NCI-H1092 (cell line): Measurements from ENCODE around the gene RIC3.
"Not testable (repeated sequence)": the region's sequence is repeated elsewhere in the genome, so short reads cannot be mapped to it uniquely, and the experiment has no call there.

Experiments used
- DNase-seq: peaks from one replicate; lab custom pipeline; 2025; lab: John Stamatoyannopoulos, UW

RIC3 gene

DNA sequence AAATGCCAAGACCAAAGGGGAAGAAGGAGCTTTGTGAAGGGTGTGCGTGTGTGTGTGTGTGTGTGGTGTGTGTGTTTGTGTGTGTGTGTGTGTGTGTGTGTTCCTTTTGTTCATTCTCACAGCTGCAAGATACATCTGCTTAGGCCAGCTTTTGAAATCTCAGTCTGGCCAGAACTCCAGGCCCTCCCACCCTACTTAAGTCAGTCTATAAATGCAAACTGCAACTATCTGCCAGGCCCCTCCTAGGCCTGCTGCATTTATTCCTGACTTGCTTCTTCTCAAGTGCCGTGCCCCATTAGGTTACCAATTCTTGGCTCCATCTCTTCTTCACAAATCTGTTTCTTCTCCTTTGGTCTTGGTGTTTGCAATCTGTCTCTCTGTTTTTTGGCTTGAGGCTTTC, 21.6 kb upstream of the RIC3 start:
- no peak for DNase-seq

DNA sequence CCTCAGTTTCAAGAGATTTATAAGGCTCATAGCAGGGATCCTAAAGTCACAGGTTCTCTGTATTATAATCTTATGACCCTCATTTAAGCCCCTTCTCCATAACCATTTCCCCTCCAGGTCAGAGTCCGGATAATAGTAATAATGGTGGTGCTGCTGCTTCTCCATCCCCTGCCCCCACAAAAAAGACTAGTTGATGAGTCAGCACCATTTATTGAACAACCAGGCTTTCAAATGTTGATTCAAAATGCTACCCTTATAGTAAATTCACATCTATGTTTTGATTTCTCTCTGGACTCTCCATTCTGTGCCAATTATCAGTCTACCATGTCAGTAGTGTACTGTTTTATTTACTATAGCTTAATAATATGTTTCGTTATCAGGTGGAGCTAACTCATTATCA, 17.6 kb upstream of the RIC3 start:
- no peak for DNase-seq

DNA sequence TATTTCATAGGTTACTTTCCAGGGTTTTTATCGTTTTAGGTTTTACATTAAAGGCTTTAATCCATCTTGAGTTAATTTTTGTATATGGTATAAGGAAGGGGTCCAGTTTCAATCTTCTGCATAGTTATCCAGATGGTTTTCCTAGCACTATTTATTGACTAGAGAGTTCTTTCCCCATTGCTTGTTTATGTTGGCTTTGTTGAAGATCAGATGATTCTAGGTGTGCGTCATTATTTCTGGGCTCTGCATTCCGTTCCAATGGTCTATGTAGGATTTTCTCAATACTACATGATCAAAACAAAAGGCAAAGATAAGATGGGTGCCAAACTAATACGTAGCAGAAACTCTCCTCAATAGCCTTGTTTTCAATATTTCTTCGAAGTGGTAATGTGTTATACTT, 14.3 kb upstream of the RIC3 start:
- no peak for DNase-seq

DNA sequence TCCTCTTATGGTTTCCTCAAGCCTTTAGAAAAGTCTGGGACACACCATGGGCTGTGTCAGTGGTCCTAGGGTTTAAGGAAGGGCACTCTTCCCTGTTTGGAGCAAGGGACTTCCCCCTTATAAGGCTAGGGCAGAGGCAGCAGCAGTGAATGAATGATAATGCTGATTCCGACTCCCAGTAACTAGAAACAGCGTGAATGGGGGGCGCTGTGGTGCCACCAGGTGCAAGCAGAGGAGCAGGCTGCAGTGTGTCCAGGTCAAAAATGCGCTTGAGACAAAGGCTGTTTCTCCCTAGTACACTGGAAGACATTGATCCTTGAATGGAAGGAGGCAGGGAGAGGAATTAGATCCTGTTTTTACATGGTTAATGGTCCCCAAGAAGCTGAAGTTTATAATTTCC, 11.6 kb upstream of the RIC3 start:
- DNase-seq, result no peak

DNA sequence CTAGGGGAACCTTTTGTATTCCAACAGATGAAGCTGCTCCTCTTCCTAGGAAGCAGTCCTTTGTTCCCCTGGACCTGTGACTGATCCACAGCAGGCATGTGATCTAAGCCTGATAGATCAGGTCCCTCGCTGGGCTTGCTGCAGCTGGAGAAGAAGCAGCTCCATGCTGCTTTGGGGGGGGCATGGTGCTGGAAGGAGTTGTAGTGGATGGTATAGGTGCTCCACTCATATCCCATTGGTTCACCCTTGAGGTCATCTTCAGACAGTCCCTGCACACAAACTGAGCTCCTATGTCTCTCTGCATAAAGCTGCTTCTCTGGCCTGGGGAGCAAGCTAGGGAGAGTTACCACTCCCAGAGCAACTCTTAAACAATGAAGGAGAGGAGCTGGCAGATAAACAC, 9.5 kb upstream of the RIC3 start:
- no peak for DNase-seq

DNA sequence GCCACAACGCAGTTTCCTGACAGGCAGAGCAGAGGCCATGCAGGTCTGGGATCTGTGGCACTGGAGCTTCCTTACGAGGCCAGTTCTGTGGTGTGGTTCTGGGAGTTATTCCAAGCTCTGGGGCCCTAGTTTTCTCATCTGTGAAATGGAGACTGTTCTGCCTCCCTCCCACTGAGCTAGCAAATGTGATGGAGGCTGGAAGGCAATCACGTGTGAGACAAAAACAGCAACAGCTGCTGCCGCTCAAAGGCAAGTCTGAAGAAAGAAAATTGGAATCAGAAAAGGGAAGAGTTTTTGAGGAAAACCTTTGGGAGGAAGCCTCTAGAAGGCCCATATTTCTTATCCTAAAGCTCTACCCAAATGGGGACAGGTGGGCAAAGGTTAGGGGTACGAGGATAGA, 8.3 kb upstream of the RIC3 start:
- DNase-seq, result no peak

DNA sequence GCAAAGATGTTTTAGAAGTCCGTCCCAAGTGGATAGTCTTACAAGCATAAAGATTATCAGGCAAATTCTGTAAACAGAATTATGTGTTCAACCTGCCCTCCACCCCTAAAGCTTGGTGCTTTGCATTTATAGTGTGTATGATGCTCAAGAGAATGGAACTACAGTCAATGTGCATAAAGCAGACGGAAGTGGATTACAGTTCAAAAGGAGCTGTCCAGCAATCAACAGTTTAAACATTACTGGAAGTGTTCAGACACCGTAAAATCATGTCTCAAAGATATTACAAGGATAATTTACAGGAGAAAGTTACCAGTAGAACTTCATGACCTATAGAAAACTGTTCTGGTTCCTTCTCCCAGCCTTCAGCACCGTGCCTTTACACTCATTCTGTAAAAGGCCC, 1.0 kb downstream of the RIC3 start:
- DNase-seq, result no peak

DNA sequence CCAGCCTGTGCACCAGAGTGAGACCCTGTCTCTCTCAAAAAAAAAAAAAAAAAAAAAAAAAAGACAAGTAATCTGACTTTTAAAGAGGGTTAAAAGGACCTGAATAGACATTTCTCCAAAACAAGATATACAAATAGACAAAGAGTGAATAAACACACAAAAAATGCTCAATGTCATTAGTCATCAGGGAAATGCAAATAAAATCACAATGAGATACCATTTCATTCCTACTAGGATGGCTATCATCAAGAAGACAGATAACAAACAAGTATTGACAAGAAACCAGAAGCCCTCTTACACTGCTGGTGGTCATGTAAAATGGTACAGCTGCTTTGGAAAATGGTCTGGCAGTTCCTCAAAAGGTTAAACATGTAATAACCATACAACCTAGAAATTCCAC, 4.1 kb downstream of the RIC3 start:
- no peak for DNase-seq

DNA sequence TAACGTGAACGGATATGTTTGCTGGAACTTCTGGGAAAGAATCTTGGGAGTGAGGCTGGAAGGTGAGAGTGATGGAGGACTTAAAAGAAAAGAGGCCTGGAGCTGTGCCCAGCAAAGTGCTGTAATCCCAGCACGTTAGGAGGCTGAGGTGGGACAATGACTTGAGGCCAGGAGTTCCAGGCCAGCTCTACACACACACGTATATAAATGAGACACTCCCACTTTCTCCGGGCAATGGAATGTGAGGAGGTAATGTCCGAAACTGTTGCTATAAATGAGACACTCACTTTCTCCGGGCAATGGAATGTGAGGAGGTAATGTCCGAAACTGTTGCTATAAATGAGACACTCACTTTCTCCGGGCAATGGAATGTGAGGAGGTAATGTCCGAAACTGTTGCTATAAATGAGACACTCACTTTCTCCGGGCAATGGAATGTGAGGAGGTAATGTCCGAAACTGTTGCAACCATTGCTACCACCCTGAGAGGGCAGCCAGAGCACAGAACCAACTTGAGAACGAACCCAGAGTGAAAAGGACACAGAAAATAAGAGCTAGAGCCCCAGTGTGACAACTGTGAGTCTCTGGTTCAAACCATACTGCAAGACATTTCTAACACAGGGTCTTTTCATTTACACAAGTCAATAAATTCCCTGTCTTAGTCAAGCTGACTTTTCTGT, 7.1 kb downstream of the RIC3 start:
- DNase-seq, result not testable (repeated sequence)

DNA sequence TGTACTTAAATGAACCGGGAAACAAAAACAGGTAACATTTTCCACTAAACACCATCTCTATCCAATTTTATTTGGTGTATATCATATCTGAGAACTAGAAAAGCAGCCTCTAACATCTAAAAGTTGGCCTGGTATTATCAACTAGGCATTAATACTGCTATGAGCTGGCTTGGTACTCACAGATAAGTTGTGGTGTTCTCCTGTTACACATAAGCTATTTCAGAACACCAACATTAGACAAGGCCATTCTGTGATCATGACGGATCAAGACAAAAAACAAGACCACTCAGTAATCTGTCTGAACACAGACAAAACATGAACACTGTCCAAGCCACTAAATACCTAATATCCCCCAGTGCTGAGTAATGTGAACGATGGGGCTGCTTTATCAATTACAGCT, 11.9 kb downstream of the RIC3 start:
- no peak for DNase-seq

DNA sequence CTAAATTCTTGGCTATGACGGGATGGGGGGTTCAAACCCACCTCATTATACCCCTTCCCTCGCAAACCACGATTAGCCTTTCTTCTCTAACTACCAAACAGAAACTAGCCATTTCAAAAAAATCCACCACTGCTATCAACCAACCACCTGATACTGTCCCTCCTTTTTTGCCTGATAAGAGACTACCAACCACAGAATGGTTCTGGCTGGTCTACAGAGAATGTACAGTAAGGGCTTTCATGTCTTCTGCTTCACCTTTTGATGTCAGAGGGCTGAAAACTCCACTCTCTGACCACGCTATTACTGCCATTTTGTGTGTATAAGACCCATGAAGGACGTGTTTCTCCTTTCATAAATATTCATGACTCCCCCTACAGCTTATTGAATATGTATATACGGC, 19.1 kb downstream of the RIC3 start:
- DNase-seq, result no peak

DNA sequence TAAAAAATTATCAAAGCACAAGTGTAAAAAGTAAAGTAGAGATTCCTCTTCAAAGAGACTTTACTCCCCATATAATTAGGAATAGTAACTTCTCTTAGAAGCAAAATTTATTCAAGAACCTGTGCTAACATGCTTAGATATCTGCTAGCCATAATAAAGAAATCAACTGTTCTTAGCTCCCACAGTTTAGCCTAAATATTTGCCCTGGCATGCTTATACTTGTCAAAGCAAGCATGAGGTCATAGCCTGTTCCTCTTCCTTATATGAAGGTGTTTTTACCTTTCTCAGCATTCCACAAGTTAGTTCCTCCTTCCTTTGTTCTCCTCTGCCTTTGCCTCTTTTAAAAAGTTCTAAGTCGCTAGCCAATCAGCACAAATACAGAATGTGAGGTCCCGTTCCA, 30.3 kb downstream of the RIC3 start:
- no peak for DNase-seq

DNA sequence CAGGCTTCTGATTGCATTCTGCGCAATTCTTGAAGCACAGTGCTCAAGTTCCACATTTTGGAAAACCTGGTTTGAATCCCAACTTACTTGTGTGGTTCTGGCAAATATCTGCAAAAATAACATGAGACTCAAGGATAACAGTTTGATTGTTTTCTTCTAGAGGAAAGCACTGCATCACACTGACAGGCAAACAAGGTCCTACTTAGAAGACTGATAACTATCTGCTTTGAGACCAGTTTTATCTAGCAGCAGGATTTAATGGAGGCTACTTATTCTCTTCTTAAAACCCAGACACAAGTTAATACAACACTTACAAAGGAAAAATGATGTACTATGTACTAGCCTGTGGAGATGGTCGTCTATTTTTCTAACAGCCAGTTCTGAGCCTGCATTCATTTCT, 41.4 kb downstream of the RIC3 start:
- no peak for DNase-seq

DNA sequence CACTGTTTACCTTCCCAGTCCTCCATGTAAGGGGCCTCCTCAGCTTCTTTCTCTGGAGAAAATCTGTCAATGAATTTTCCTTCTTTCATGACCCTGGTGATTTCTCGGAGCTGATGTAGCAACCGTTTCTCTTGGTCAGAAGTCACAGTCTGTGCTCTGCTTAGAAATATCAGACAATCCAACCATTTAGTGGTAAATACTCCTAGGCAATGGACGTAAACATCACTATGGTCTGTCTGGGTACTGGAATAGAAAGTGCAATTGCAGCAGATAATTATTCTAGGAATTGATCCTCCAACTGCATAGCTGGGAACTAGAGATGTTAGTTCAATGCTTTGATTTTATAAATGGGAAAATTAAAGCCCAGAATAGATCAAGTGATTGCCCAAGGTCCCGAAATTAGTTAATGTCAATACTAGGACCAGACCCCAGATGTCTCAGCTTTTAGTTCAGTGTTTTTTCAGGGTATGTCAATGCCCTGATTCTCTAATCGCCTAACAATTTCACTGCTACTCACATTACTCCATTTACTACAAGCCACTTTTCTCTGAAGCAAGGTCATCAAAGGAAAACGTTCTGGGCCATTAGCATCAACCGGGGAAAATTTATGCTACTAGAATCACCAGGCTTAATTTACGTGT, 42.1 kb downstream of the RIC3 start:
- DNase-seq, result no peak

DNA sequence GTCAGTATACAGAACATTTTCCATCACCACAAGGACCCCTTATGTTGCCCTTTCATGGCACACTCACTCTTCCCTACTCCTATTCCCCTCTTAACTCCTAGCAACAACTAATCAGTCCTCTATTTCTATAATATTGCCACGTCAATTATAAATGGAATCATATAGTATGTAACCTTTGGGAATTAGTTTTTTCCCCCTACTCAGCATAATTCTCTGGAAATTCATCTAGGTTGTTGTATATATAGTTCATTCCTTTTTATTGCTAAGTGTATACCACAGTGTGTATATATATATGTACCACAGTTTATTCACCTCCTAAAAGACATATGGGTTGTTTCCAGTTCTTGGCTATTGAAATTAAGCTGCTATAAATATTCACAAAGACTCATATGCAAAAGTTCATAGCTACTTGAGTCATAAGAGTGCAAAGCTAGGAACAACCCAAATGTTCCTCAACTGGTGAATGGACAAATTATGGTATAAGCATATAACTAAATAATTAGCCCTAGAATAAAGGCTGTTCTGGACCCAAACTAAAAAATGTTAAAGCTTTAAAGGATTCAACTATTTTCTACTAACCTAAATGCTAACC, 46.6 kb downstream of the RIC3 start:
- no peak for DNase-seq

DNA sequence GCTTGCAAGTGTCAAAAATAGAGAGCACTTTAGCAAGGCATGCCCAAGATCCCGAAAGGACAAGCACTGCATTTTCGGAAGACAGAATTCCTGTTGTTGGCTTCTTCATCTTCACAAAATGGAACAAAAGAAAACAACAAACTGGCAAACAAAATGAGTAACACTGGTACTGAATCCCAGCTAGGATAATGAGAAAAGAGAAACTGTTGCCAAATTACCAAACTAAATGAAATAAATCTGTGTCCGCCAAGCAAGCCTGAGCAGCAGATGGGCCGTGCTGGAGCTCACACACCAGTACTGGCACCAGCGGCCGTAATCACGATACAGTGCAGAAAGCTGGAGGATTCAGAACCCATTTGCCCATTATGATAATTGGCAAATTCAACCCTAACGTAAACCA, 57.2 kb downstream of the RIC3 start:
- no peak for DNase-seq

DNA sequence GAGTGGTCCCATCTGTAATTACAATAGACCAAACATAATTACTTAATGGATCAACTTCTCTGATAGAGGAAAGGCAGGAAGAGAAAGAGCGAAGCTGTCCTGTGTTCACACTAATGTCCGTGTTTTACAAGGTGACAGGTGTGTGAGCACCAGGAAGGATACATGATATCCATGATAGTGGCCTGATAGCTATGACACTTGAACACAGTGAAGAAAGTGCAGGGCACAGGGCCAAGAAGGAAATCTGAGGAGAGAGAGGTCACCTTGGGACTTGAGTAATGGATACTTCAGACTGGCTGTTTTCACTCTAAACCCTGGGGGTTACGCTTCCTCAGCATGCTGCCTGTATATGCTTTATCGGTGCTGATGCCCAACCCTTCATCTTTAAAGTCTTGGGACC, 58.4 kb downstream of the RIC3 start:
- DNase-seq, result no peak

DNA sequence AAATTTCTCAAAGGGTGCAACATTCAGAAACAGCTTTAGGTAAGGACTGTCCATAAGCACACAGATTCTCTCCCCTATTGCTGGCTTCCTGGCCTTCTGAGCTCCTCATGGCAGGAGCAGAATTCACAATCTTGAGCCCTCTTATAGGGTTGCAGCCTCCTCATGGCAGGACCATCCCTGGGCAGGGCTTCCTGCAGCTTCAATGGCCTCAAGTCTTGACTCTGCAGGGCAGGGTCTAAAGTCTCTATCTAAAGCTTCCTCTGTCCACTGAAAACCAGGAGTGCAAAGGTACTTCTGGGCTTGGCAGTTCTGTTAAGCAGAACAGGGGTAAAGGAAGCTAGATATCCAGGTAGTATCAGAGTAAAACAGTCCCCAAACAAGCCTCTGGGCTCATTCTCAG, 59.1 kb downstream of the RIC3 start:
- no peak for DNase-seq

DNA sequence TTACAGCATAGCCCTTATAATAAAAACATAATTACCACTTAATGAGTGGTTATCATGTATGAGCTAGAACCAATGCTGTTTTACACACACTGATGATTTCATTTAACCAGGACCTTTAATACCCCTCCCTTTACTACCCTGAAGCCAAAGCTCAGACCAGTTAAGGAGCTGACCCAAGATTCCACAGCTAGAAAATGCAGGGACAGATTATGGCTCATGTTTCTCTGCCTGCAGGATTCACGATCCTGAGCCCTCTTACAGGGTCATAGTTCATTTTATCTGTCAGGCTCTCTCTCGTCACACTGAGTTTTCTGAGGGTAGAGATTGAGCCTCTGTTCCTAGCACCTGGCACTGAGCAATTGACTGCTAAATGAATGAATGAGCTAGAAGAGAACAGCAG, 60.4 kb downstream of the RIC3 start:
- no peak for DNase-seq

DNA sequence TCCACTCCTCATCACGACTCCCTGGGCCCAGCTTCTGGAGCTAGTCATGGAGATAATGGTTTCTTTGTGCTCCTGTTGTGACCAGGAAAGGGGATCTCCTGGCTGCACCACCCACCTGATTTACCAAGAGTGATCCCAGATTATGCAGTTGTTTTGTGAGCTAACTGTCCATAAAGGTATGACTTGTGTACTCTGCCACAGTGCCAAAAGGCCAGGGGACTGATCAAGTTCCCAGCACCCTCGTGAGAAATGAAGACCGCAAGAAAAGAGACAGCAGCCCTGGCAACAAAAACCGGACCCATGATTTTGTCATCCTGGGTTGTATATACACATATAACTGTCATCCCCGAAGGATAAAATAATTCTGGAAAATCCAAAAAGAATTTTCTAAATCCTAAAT, 61.2 kb downstream of the RIC3 start:
- DNase-seq, result no peak

DNA sequence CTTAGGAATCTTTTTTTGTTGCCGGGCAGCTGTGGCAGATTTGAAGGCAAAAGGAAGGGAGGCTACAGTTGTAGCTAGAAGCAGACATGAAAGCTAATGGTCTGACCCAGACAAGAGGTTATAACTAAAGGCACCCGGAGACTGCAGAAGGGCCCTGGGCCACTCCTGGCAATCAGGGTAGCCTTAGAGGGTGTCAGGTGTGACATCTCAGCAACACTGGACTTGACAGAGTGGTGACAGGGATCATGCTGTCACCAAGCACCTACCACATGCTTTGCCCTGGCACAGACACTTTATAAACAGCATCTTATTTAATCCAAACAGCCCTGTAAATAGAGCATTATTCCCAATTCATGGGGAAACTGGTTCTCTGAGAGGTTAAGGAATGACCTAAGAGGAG, 62.1 kb downstream of the RIC3 start:
- DNase-seq, result no peak

DNA sequence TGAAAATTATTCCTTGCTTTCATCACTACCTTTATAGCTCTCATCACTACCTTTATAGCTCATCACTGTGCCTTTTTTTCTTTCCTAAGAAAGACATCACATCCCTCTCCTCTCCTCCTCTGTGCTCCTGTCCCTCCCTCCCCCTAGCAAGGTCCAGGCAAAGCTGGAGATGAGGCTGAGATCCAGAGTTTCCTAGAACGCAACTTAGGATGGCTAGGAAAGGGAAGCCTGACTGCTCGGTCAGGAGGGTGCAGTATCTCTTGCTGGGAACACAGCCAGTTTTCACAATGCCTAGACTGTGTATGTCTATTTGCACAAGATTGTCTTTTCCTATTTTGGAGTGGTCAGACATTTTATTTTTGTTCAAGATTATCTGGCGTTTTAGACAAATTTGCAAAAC, 63.2 kb downstream of the RIC3 start:
- no peak for DNase-seq

DNA sequence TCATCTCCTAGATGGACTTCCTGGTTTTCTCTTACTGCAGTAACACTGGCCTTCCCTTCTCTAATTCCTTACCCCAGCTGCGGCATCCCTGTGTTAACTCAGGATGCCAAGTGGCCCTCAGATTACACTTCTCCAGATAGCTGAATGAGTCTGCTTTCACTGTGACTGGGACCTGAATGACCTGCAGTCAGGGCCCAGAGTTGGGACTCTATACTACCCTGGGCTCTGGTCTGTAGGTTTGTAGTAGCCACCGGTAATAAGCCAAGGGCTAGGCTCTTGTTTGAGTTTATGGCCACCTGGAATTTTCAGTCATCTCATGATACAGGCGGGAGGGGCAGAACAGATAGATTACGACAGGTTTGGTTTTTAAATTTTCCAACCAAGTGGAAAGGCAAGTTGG, 63.7 kb downstream of the RIC3 start:
- DNase-seq, result no peak

DNA sequence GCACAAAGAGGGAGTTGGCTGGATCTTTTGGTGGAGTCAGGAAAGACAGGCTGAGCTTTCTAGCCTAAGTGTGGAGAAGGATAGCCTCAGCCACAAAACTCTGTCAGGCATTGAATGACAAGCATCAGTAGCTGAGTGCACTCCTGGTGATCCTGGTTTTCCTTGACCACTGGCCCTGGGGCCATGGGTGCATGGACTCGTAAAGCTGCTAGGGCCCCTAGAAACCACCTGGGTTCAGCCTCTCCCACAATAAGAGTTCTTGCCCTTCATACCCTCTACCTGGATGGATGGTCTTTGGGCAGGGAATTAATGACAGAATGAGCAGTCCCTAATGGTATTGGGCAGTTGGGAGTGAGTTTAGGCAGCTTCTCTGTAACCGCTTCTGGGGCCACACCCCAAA, 64.9 kb downstream of the RIC3 start:
- no peak for DNase-seq
